ENCODE results near the gene PASK.

PASK gene

DNA sequence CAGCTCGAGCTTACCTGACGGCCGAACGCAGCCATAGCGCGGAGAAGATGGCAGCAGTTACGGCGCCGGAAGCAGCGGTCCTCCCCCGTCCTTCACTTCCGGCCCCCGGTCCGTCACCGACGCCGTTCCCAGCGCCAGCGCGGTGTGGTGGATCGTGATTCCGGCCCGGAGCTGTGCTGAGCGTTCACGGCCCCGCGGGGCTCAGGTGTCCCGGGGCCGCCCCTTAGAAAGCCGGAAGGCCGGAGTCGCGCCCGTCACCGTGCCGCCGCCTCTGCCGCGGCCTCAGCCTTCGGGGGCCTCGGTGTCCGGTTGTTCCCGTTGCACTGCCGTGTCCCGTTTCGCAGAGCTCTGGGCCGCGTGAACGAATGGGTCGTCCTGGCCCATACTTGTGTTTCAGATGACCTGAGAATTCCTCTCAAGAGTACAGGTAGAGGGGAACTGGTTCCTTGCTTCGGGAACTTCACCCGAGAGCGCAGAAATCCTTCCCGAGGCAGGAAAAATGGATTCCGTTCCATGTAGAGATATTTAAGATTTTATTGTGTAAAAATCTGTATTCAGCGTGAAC, 47.0 kb downstream of the PASK start, which contains the start of gene MTERF4:
TSS of gene MTERF4 (minus strand) at position 49 of the 565 bp plus-strand sequence. CDS start at position 35, 14 bp downstream.
- peak; percentile 69 for DNase-seq

DNA sequence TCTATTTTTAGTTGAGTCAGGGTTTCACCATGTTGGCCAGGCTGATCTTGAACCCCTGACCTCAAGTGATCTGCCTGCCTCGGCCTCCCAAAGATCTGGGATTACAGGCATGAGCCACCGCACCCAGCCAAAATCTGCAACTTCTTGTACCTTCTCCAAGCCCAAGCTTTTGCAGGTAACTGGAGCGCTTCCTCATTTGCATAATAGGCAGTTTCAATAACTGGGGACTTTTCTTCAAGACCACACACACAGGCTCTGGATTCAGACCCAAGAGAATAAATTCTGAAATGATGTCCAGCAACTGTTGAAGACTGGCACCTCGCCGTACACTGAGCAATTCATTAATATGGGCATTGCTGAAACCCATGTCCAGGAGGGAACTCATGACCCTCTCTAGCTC, 50.0 kb downstream of the PASK start:
- DNase-seq, result no peak

DNA sequence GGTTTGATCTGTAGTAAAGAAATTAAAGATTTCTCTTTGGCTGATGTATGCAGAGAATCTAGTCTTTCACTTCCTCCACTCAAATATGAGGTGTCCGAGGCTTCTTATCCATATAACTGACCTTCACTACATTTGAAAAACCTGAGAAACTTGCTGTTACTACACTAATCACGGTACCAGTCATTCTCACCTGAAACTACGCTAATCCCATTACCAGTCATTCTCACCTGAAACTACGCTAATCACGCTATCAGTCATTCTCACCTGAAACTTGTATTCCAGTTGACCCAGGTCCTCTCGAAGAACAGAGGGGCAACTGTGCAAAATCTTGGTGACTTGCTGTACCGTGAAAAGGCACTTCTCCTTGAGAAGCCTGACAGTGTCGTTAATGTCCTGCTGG, 52.3 kb downstream of the PASK start:
- no peak for DNase-seq

DNA sequence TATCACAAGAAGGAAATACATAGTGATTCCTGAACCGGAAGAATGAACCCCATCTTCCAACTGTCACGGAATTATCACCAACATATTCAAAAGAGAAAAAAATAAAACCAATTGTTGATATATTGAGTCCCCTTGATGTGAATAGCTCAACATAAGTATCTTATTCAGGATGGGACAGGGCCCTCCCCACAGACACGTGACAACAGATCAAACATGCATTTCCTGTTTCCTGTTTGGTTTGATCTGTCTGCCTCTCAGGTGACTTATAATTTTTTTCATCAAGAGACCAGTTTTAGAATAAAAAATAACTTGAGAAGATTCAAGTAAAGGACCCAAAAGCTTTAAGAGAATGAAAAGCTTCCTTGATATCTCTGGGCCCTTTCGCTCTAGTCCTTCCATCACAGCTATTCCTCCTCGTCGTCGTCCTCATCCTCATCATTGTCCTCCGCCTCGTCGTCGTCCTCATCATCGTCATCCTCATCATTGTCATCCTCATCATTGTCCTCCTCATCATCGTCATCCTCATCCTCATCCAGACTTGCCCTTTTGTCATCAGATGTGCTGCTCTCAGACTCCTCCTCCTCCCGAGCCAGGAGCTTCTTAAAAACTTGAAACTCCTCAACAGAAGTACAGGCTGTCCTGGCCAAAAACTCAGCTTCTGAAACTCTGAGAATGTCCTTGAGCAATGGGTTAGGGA, 53.5 kb downstream of the PASK start:
- no peak for DNase-seq

DNA sequence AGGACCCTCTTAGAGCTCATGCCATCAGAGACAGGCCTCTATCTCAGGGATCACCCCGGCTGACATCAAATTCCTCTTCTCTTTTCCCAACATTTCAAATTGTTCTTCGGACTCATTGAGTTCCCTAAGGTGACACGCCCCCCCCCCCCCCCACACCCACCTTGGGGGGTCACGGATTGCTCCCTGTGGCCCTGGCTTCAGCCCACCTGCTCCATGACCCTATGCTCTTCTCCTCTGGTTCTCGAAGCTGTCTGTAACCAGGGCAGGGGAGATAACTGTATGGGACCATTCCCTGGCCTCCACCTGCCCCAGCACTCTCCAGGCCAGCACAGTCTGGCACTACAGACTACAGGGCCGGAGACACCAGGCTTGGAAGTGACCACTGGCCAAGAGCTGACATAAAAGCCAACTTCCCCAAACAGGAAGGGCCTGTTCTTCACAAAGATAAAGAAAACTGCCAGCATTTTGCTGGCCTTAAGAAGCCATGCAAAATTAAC, 54.3 kb downstream of the PASK start:
- DNase-seq, result no peak

DNA sequence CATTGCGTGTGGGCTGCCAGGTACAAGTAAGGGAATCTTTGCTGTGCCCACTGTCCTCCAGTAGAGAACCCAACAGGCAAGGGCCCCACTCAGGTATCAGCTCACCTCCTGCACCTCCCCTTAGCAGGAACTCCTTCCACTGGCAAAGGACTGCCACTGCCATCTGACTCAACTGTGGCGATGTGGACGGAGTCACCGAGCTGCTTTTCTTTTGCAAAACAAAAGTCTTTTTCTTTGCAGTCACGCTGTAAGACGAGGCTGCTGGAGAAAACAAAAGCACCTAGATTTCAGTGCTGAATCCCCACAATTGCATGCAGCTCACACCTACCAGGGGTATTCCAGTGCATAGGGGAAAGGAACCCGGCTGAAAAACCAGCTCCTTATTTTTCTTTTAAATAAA, 55.1 kb downstream of the PASK start:
- no peak for DNase-seq

DNA sequence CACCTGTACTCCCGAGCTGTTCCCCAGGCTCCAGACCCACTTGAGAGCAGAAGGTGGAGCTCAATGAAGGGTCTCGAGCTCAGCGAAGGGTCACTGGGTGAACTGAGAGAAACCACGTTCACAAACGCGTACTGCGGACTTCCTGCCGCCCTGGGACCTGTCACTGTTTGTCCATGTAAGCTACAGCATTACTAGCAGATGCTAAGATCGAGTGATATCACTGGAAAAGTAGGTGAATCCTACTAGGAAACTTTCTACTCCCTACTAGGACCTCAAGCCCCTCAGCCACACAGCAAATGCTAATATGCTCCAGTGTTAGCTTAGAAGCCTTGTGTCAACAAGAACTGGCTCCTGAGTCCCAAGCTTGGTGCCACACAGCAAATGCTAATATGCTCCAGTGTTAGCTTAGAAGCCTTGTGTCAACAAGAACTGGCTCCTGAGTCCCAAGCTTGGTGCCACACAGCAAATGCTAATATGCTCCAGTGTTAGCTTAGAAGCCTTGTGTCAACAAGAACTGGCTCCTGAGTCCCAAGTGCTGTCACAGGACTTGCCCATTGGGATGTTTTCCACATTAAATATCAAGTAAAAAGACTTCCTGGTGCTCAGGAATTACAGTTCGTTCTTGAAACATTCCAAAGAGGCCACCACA, 56.0 kb downstream of the PASK start:
- peak; percentile 21 for DNase-seq

DNA sequence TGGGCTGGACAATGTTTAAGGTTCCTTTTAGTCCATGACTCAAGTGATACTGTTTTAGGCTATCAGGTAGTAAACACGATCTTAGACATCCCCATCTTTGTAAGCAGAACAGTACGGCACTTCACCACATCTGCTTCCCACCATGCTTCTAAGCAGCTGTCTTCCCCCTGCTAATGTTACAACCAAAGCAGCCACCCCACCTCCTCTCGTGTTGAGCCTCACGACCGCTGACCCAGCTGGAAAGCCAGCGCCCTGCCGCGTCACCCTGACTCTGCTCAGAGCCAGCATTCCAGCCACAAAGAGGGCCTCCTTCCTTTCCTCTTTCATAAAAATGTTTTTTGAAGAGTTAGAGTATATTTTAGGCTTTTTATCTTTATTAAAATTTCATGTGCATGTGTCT, 56.6 kb downstream of the PASK start:
- no peak for DNase-seq

DNA sequence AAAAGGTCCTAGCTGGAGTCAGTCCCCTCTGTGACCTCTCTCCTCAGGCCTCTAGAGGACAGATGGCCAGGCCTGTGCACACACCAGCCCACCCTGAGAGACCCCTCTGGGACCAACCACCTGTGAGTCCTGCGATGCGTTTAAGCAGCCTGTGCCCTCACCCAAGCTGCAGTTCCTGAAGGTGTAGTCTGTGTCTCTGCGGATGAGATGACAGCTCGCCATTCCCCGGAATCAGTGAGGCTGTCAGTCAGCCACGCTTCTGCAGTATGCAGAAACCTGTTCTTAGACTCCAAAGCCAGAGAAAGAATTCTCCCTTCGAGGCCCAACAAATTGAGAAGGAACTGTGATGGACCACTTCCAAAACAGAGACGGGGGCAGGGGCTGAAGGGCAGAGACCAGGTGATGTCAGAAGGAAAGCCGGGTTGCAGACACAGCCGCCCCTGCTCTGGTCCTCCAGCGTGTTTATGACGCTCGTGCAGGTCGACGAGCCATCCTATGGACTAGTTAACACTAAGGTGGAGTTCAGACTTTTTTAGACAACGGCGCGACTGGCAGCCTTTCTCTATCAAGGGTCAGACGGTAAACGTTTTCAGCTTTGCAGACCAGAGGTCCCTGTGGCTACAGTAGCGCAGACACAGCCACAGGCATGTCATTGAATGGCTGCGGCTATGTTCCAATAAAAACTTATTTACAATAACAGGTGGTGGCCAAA, 57.4 kb downstream of the PASK start:
- no peak for DNase-seq

DNA sequence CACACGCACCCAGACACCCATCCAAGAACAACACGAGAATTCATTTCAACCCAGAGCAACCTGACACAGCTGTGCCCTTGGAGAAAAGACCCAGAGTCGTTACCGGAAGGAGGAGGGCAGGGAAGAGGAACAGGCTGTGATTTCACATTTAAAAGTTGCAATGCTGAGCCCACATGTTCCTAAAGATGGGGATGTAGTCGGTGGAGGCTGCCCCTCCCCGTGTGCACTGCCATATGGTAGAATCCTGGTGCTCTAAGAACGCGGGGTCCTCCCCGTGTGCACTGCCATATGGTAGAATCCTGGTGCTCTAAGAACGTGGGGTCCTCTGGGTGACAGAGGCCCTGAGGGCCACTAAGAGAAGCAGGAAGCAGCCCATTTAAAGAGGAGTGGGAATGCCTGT, 58.1 kb downstream of the PASK start:
- DNase-seq, result no peak

DNA sequence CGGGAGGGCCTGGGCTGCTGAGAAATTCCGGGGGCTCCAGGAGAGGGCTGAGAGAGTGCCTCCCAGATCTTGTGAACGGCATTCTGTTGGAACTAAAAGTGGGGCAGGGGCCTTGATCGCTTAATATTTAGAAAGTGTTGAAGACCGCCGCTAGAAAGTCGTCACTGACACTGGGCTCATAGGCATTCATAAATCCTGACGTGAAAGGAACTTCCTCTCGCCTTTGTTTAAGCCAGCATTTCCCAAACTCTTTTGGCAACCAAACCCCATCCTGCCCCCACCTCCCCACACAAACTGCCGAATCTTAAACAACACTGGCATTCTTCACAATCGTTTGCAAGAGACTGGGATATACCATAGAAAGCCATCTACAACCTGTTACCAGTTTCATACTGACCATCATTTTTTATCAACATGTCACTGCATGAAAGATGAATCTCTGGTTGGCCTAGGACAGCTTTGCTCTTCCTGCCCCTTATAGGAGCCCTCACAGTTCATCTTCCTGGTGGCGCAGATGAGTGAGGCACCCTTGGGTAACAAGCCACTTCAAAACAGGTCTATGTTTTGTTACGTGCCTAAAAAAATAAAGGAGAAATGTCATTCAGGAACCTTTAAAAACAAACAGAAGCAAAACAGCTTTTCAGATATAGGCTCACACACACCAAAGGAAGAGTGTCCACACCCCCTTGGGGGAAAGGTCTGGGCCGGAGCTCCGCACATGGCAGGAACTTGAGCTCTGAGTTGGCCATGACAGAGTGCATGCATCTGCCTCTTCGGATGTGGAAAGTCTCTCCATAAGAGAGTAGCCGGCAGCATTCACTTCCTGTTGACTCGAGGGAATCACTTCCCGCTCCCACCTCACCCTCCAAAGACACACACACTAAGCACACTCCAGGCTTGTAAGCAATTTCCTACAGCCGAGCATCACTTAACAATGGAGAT, 60.2 kb downstream of the PASK start:
- DNase-seq, result no peak

DNA sequence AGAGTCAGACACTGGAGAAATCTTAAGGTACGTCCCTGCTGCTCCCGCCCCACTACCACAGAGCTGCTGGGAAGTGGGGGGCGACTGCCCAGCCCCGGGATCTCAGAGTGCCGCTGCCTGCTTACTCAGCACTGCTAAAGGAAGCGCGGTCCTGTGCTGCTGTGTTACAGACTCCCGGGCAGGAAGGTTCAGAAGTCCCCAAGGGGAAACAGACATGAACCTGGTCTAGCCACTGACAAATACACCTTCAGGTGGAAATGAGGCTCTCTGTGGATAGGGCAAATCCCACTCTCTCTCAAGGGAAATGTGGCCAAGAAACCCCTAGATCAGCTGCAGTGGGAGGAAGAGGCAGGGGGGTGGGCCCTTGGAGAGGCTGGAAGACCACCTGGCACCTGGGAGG, 60.9 kb downstream of the PASK start:
- DNase-seq, result no peak

DNA sequence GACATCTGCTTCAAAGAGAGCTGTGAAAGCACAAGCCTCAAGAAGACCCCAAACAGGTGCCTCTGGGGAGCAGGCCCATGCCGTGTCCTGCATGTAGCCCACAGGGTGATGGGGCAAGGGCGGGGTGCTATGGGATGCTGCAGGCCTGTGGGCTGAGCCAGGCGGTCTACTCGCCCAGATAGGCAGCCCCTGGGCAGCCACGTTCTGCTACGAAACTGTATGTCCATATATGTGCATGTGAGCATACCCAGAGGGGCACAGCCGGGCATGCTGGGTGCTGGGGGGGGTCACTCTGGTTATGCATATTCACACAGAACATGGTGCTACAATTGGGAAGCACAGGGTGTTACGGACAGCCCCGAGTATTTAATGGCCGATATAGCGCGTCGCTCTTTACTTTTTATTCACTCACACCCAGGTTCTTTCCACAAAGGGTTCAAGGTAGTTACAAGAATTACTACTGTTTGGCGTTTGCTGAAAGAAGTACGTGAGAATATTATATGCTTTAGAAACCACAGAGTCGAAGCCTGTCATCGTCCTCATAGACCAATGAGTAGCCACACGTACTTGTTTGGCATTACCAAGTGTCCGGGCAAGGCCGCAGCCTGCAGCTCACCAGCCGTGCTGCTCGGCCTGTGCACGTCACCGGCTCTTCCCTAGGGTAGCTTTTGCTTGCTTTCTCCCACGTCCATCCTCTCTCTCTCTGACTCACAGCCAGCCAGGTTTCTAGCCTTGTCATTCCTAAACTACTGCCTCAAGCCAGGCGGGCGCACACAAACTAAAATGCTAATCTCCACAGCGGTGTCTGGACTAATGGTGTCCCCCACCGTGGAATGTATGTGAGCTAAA, 61.6 kb downstream of the PASK start:
- DNase-seq, result no peak

DNA sequence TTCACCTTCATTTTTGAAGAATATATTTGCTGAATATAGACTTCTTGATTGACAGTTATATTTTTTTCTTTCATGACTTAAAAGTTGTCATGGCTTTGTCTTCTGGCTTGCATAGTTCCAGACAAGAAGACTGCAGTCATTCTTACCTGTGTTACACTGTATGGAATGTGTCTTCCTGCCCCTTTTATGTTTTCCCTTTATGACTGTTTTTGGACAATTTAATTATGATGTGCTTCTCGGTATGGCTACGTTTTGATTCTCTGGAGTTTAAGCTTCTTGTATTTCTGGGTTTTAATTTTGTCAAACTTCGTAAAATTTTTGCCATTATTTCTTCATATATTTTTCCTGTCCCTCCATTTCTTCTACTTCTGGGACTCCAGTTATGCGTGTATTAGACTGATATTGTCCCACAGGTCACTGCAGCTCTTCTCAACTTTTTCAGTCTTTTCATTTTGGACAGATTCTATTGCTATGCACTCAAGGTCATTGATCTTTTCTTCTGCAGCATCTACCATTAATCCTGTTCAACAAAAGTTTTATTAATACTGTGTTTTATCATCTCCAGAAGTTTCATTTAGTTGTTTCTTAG, 64.3 kb downstream of the PASK start:
- no peak for DNase-seq

DNA sequence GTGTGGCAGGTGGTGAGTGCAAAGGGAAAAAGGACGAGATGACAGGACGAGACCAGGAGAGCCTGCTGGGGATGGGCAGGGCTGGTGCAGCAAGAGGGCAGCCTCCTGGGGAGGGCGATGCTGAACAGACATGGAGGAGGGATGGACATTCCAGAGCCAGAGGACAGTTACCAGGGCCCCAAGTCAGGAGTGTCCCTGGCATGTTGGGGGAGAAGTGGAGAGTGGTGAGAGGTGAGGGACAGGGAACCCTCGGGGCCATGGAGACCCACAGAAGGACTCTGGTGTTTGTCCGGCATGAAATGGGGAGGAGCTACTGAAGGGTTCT, 66.2 kb downstream of the PASK start:
- no peak for DNase-seq

DNA sequence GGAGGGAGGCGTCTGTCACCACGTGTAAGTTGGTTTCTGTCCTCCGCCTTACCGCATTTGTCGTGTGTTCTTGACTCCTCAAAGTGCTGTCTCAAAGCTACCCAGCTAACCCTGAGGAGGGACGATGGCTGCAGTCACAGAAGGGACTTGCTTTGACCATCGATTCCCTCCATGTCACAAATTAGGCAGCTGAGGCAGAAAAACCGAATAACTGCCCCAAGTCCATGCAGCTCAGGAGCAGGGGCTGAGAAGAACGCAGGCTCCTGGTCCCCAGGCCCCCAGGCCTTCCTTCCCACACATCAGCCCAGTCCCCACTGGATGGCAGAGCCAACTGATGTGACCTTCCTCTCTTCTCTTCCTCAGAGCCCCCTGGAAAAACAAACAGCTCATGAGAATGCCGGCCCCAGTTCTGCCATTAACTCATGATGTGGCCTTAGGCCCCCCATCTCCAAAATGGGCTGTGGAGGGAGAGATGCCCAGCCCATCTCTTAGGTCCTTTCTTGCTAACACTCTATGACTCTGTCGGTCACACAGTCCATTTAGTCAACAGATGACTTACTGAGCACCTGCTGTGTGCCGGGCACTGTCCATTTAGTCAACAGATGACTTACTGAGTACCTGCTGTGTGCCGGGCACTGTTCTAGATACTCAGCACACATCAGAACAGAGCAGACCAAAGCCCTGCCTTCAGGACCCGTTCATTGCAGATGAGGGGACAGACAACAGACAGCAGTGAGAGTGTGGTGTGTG, 66.8 kb downstream of the PASK start:
- no peak for DNase-seq

DNA sequence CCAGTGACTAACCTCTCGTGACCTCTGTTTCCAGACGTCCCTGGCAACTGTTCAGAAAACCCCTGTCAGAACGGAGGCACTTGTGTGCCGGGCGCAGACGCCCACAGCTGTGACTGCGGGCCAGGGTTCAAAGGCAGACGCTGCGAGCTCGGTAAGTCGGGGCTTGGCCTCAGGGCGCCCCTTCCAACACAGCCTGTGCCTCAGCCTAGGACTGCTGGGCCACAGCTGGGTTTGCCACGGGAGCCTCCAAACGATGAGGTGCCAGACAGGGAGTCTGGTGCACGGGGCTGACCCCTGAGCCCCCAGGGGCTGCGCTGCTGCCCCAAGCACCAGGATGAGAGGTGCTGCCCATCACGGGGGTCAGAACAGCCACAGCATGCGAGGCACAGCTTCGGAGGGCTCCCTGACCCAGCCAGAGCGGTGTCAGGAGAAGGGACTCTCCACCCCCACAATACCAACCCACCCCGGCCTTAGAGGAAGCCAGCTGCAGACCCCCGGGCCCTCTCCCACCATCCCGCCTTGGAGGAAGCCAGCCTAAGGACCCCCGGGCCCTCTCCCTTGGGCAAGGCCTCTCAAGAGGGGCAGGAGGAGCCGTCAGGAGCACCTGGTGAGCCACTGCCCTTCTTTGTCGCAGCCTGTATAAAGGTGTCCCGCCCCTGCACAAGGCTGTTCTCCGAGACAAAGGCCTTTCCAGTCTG, 67.5 kb downstream of the PASK start:
- DNase-seq, result no peak

DNA sequence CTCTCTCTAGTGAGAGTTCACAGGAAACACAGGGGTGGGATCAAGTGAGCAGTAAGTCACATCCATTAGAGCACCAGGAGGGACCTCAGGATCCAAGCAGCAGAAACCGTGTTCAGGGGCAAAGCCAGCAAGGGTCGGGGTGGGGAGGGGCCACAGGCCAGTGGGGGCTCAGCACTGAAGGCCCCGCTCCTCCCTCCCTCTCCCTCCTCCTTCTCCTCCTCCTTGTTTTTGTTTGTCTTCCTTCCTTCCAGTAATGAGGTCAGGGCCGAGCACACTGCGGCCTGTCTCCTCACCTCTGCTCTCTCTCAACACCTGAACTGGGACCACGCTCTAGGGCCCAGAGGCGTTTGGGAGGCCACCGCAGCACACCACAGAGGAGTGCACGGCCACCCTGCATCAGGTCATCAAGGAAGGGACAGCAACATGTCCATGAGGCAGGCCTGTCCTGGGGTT, 68.1 kb downstream of the PASK start:
- no peak for DNase-seq

DNA sequence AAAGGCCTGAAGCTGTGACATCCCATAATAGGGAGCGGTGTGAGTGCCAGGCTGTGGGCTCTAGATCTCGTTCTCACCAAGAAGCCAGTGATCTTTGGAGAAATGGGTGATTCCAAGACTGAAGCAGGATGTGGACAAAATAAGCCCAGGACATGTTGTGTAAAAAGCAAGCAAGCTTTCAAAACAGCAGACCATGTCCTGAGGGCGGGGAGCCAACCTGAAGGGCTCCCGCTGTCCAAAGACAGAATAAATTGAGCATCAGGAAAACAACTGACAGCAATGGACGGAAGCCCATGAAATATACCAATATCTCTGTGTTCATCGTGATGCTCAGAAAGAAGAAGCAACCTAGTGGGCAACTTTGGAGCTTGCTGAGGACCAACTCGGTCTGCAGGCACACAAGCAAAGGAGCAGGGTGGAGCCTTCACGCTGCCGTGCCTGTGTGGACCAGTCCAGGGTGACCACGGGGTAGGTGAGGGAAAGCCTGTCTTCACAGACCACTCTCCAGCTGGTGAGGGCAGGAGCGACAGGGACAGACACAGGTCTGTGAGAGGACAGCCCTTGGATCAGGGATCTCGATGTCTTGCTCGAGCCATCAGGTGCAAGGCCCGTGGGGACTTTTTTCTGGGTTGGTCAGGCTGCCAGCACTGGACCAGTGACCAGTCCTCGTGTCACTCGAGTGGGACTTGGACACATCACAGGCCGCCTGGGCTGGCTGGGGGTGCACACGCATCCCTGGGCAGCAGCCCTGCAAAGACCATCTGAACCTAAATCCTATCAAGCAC, 68.7 kb downstream of the PASK start:
- no peak for DNase-seq
